ENCODE measurements around the gene ERFL.

DNA sequence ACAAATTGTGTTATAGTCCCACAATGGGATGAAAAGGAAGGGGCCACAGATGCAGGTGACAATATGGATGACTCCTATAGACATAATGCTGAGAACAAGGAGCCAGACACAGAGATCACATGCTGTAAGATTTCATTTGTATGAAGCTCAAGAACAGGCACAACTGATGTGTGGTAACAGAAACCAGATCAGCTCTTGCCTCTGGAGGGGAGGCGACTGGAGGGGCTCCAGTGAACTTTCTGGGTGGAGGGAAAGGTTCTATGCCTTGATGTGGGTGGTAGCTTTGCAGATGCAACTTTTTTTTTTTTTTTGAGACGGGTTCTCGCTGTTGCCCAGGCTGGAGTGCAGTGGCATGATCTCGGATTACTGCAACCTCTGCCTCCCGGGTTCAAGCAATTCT lies 36.9 kb upstream of the ERFL start:
- TF ChIP-seq, protein P1, sequence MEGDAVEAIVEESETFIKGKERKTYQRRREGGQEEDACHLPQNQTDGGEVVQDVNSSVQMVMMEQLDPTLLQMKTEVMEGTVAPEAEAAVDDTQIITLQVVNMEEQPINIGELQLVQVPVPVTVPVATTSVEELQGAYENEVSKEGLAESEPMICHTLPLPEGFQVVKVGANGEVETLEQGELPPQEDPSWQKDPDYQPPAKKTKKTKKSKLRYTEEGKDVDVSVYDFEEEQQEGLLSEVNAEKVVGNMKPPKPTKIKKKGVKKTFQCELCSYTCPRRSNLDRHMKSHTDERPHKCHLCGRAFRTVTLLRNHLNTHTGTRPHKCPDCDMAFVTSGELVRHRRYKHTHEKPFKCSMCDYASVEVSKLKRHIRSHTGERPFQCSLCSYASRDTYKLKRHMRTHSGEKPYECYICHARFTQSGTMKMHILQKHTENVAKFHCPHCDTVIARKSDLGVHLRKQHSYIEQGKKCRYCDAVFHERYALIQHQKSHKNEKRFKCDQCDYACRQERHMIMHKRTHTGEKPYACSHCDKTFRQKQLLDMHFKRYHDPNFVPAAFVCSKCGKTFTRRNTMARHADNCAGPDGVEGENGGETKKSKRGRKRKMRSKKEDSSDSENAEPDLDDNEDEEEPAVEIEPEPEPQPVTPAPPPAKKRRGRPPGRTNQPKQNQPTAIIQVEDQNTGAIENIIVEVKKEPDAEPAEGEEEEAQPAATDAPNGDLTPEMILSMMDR (IDR thresholded peaks at IDR 0.05) = no peak
- no peak for TF ChIP-seq EZH2 (IDR thresholded peaks at IDR 0.05; ENCODE audit: borderline replicate concordance, insufficient read depth, low read depth, low read length, poor library complexity, severe bottlenecking)
